GM21360 (cell line): ENCODE data around the gene PIK3CB.
"Not testable (repeated sequence)": the region's sequence is repeated elsewhere in the genome, so short reads cannot be mapped to it uniquely, and the experiment has no call there.

ENCODE experiments used
- ATAC-seq: cut with Tn5 transposase; IDR thresholded peaks from one replicate; pipeline ENCODE4 v1.9.1; 2021; ENCODE audit warnings: mild to moderate bottlenecking, moderate library complexity; ENCODE audit not compliant: unreplicated experiment

PIK3CB gene

DNA sequence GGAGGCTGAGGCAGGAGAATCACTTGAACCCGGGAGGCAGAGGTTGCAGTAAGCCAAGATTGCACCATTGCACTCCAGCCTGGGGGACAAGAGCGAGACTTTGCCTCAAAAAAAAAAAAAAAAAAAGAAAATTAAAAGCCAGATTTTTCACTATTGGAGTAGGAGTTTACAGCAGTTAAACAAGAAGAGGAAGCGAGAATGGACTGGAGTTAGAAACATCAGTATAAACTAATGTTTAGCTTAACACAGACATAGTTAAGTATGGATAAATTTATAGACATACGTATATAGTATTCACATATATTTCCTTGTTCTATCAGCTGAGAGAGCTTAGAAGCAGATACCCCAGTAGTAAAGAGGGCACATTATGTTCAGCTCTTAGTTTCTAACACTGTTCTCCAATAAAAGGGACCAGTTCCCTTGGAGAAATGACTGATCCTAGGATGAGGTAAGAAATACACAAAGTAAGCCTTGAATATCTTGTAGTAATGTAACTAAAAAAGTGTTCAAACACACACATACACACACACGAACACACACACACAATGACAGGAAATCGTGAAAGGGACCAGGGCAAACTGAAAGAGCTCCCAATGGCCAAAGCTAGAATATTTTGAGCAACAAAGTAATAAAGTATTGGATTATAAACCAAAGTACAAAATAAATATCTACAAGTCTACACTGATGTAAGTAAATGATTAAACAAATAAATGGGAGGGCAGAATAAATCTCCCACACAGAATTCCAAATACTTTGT is 25.1 kb downstream of the PIK3CB start:
- ATAC-seq: no peak

GRCh38 chr3:138806376-138807080 is 28.2 kb downstream of the PIK3CB start:
- ATAC-seq: no peak

DNA sequence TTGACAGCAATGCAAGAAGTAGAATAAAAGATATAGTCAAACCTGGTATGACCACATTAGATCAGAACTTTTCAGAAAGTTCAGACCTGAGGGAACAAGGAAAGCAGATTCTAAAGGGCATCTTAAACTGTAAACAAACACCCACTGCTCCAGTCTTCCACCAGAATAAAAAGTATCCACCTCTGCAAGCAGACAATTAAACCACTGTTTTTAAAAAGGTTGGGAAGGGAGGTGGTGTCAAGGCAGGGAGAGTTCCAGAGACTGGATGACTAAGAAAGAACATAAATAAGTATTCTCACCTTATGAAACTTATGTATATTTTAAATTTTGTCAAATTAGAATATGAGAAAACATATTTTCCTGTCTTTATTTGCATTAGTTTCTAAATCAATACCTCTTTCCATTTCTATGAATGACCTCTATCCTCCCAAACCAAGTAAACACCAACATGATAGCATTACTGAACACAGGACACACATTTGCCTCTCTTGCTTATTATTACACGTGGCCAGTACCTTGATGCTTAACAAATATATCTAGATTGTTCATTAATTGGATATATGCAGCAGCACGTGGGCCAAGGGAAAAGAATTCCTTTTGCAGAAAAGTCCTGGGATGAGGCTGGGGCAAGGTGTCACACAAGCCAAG is 31.6 kb downstream of the PIK3CB start:
- ATAC-seq: no peak

DNA sequence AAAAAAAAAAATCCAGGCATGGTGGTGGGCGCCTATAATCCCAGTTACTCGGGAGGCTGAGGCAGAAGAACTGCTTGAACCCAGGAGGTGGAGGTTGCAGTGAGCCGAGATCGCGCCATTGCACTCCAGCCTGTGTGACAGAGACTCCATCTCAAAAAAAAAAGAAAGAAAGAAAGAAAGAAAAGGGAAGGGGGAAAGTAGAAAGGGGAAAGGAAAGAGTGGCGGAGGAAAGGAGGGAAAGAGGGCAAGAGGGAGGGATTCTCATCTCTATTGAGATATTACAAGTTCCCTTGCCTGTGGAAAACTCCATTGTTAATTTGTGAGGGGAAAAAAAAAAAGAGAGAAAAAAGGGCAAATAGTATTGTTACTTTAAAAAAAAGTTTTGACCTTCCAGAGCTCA is 32.5 kb downstream of the PIK3CB start:
- not testable (repeated sequence) for ATAC-seq

DNA sequence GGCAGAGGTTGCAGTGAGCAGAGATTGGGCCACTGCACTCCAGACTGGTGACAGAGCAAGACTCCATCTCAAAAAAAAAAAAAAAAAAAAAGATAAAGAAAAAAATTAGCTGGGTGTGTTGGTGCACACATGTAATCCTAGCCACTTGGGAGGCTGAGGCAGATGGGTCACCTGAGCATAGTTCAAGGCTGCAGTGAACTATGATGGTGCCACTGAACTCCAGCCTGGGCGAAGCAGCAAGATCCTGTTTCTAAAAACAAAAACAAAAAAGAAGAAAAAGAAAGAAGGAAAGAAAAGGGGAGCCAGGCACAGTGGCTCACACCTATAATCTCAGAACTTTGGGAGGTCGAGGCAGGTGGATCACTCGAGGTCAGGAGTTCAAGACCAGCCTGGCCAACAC is 32.9 kb downstream of the PIK3CB start:
- ATAC-seq: no peak

- ATAC-seq: no peak
Observed at GRCh38 chr3:138800248-138800647, 34.5 kb downstream of the PIK3CB start.

- ATAC-seq: no peak
Observed at GRCh38 chr3:138799822-138800221, 34.9 kb downstream of the PIK3CB start.

DNA sequence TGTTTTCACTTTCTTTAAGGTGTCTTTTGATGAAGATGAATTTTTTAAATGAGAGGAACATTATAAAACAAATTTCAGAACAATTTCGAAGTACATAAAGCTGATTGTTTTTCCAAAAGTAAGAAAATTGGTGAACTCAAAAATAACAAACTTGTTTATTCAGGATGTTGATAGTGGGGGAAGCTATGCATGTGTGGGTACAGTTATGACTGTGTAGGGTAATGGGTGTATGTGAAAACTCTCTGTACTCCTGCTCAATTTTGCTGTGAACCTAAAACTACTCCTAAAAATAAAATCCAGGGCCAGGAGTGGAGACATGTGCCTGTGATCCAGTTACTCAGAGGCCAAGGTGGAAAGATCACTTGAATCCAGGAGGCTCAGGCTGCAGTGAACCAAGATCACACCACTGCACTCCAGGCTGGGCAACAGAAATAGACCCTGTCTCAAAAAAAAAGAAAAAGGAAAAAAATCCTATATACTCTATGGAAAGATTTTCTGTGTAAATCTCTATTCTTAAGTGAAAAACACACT is 37.2 kb downstream of the PIK3CB start:
- ATAC-seq: no peak

- no peak for ATAC-seq
Observed at GRCh38 chr3:138796761-138797160, 38.0 kb downstream of the PIK3CB start.

- ATAC-seq: no peak
Observed at GRCh38 chr3:138786788-138787271, 47.9 kb downstream of the PIK3CB start.

- no peak for ATAC-seq
Observed at GRCh38 chr3:138785951-138786350, 48.8 kb downstream of the PIK3CB start.

DNA sequence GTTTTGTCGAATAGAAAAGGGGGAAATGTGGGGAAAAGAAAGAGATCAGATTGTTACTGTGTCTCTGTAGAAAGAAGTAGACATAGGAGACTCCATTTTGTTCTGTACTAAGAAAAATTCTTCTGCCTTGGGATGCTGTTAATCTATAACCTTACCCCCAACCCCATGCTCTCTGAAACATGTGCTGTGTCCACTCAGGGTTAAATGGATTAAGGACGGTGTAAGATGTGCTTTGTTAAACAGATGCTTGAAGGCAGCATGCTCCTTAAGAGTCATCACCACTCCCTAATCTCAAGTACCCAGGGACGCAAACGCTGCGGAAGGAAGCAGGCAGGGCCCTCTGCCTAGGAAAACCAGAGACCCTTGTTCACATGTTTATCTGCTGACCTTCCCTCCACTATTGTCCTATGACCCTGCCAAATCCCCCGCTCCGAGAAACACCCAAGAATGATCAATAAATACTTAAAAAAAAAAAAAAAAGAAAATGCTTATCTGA is 49.3 kb downstream of the PIK3CB start:
- not testable (repeated sequence) for ATAC-seq

DNA sequence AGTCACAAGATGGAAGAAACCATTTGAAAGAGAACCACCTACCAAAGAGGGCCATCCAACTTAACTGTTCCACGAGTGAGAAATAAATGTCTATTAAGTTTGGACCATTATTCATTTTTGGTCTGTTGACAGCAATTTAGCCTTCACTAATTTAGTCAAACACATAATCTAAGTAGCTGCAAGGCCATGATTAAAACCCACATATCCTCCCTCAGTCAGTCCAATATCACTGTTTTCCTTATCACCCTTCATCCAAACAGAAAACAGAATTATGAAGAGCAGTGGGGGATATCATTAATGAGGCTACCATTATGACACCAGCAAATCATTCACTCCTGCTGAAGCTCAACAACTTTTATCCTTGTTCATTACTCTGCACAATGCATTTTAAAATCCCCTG is 52.0 kb downstream of the PIK3CB start:
- ATAC-seq: no peak

DNA sequence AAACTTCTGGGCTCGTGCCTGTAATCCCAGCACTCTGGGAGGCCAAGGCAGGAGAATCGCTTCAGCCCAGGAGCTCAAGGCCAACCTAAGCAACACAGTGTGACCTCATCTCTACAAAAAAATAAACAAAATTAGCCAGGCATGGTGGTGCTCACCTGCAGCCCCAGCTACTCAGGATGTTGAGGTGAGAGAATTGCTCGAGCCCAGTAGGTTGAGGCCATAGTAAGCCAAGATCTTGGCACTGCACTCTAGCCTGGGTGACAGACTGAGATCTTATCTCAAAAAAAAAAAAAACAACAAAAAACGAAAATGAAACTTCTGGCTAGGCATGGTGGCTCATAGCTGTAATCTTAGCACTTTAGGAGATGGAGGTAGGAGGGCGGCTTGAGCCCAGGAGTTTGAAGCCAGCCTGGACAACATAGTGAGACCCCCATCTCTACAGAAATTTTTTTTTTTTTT is 53.7 kb downstream of the PIK3CB start:
- no peak for ATAC-seq

DNA sequence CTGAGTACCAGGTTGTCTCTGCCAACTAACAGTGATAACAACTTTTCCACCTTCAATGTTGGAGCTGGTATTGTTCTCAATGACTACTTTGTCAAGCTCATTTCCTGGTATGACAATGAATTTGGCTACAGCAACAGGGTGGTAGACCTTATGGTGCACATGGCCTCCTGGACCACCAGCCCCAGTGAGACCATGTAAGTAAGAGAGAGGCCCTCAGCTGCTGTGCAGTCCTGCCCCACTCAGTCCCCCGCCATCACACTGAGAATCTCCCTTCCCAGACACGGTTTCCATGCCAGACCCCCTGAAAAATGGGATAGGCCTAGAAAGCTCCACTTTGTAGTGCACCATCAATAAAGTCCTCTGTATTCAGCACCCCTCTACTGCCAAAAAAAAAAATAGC is 56.1 kb downstream of the PIK3CB start:
- ATAC-seq: no peak

DNA sequence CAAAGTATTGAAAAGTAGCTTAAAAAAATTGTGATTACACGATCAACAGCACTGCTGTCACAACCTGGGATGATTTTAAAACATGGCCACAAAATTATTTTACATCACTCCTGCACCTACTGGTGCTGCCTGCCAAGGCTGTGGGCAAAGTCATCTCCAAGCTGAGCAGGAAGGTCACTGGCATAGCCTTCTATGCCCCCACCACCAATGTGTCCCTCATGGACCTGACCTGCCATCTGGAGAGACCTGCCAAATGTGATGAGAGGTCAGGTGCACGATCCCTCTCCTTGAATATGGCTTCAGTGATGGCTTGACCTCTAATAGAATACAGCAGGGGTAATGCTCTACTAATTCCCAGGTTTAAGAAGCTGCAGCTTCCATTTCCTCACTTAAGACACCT is 57.8 kb downstream of the PIK3CB start:
- ATAC-seq: no peak

GRCh38 chr3:138775254-138775595 is 59.5 kb downstream of the PIK3CB start:
- ATAC-seq: no peak

- no peak for ATAC-seq
Observed at GRCh38 chr3:138774529-138775253, 60.0 kb downstream of the PIK3CB start.

- ATAC-seq: no peak
Observed at GRCh38 chr3:138771585-138771984, 63.1 kb downstream of the PIK3CB start.

DNA sequence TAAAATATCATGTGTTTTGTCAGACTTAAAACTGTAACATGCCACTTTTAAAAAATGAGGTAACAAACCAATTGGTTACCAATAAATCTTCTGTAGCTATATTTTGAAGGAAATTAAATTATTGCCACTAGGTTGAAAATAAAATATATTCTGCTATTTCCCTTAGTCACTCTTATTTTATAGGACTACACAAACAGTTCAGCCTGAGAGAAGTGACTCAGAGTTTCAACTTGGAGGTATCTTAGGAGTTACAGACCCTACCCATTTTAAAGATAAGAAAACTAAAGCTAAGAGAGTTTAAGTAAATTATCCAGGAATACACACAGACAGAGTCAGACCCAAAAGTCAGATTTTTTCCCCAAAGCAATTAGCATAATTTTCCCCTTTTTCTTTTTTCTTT is 65.1 kb downstream of the PIK3CB start:
- ATAC-seq: no peak

DNA sequence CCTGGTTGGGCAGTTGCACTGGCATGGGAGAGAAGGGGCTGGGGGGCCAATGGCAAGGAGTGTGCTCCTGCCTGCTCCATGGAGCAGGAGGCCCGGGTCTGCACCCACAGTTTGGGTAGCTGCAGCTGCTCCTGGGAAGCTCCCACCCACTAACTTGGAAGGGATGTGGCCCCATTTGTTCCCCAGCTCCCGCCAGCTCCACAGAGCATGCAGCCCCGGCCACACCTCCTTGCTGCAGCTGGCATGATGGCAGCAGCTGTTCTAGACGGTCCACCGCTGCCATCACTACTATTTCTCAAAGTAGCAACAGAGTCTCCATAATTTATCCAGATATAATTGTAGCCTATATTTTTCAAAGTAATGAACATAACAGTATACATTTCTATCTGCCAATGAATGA is 65.8 kb downstream of the PIK3CB start:
- no peak for ATAC-seq
